ENCODE results near the gene RPS24. TPM values are rescaled to one million over a fixed set of nuclear protein-coding genes. Genes with fewer than 3 reads are reported as not detected.

RPS24 gene
- total and polyA plus RNA-seq, 4 donors: 314 to 1,104 (median 812) TPM

DNA sequence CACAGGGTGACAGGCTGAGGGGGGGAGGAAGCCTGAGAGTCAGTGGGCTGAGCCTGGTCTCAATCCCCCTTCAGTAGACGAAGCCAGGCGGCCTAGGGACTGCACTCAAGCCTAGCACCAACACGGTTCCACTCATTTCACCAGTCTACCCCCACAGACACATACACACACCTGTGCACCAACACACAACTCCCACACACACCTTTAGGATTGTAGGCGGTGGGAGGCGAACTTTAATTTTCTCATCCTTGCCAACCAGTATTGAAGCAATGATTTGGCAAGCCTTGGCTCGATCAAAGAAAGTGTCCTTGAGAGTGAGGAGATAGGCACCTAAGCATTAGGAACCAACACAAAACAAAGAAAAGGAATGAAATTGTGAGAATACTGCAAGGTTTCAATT lies 24.0 kb upstream of the RPS24 start:
- TF ChIP-seq HNF4G (IDR thresholded peaks at IDR 0.05) (no peak), JUND (IDR thresholded peaks at IDR 0.05) (no peak), NR2F2 (IDR thresholded peaks at IDR 0.05) (no peak), CTCF (IDR thresholded peaks at IDR 0.05; ENCODE audit: low read depth, low read length, missing input control) (no peak), ATF3 (IDR thresholded peaks at IDR 0.05) (no peak), YY1 (IDR thresholded peaks at IDR 0.05) (no peak), GABPA (IDR thresholded peaks at IDR 0.05 in 1 of 2, conservative IDR thresholded peaks at IDR 0.05 in 1 of 2) (no peak), FOXA1 (IDR thresholded peaks at IDR 0.05) (no peak), SP1 (IDR thresholded peaks at IDR 0.05) (no peak), MAX (IDR thresholded peaks at IDR 0.05) (no peak), TAF1 (conservative IDR thresholded peaks at IDR 0.05) (no peak), EGR1 (IDR thresholded peaks at IDR 0.05; ENCODE audit: low read depth in 2 of 2) (no peak), RXRA (IDR thresholded peaks at IDR 0.05) (no peak), RAD21 (IDR thresholded peaks at IDR 0.05) (no peak), HNF4A (conservative IDR thresholded peaks at IDR 0.05) (no peak), FOXA2 (IDR thresholded peaks at IDR 0.05) (no peak)
- TF ChIP-seq, protein P1, sequence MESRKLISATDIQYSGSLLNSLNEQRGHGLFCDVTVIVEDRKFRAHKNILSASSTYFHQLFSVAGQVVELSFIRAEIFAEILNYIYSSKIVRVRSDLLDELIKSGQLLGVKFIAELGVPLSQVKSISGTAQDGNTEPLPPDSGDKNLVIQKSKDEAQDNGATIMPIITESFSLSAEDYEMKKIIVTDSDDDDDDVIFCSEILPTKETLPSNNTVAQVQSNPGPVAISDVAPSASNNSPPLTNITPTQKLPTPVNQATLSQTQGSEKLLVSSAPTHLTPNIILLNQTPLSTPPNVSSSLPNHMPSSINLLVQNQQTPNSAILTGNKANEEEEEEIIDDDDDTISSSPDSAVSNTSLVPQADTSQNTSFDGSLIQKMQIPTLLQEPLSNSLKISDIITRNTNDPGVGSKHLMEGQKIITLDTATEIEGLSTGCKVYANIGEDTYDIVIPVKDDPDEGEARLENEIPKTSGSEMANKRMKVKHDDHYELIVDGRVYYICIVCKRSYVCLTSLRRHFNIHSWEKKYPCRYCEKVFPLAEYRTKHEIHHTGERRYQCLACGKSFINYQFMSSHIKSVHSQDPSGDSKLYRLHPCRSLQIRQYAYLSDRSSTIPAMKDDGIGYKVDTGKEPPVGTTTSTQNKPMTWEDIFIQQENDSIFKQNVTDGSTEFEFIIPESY (IDR thresholded peaks at IDR 0.05): no peak
- no peak overlapping the region for H3K27ac ChIP-seq (ENCODE audit: low read depth in 1 of 2, low read length in 2 of 2)
- 94% methylated on average over 6 of the region's 6 CpGs for WGBS

GRCh38 chr10:78010278-78010677 lies 23.4 kb upstream of the RPS24 start:
- Histone ChIP-seq H3K4me1 (ENCODE audit: control insufficient read depth in 4 of 4, insufficient read depth in 4 of 4, low read length in 3 of 4) (no peaks in the 10 kb centered on the region), H3K4me3 (ENCODE audit: low read depth in 1 of 3, low read length in 3 of 3) (no peak overlapping the region), H3K9me3 (ENCODE audit: control insufficient read depth in 4 of 4, low read length in 3 of 4) (no peaks in the 10 kb centered on the region), H3K9ac (ENCODE audit: low read depth in 1 of 2, low read length in 2 of 2) (no peak overlapping the region), H3K27ac (ENCODE audit: low read depth in 1 of 2, low read length in 2 of 2) (no peak overlapping the region), H3K27me3 (ENCODE audit: control insufficient read depth in 4 of 4, insufficient read depth in 4 of 4, low read length in 3 of 4) (no peaks in the 10 kb centered on the region), H3K36me3 (ENCODE audit: control insufficient read depth in 4 of 4, insufficient read depth in 3 of 4, low read depth in 1 of 4, low read length in 3 of 4) (peaks cover 17 to 76% (median 61%) of the 10 kb centered on the region in 4 donors)
- TF ChIP-seq HNF4A (conservative IDR thresholded peaks at IDR 0.05) (no peak), ATF3 (IDR thresholded peaks at IDR 0.05) (no peak), SP1 (IDR thresholded peaks at IDR 0.05) (no peak), HNF4G (IDR thresholded peaks at IDR 0.05) (no peak), TAF1 (conservative IDR thresholded peaks at IDR 0.05) (no peak), YY1 (IDR thresholded peaks at IDR 0.05) (no peak), NR2F2 (IDR thresholded peaks at IDR 0.05) (no peak), GABPA (IDR thresholded peaks at IDR 0.05 in 1 of 2, conservative IDR thresholded peaks at IDR 0.05 in 1 of 2) (no peak), RXRA (IDR thresholded peaks at IDR 0.05) (no peak), FOXA2 (IDR thresholded peaks at IDR 0.05) (no peak), CTCF (IDR thresholded peaks at IDR 0.05; ENCODE audit: low read depth, low read length, missing input control) (no peak), EGR1 (IDR thresholded peaks at IDR 0.05; ENCODE audit: low read depth in 2 of 2) (no peak), JUND (IDR thresholded peaks at IDR 0.05) (no peak), RAD21 (IDR thresholded peaks at IDR 0.05) (no peak), MAX (IDR thresholded peaks at IDR 0.05) (no peak)
- TF ChIP-seq, protein P1 (IDR thresholded peaks at IDR 0.05): no peak
- no peak for DNase-seq (ENCODE audit: low spot score)
- 92% methylated on average over 7 of the region's 7 CpGs for WGBS

More for the DNA sequence above, 24.0 kb upstream of the RPS24 start:
- H3K4me3 ChIP-seq (ENCODE audit: low read depth in 1 of 3, low read length in 3 of 3): no peak overlapping the region
- no peaks in the 10 kb centered on the region for H3K4me1 ChIP-seq (ENCODE audit: control insufficient read depth in 4 of 4, insufficient read depth in 4 of 4, low read length in 3 of 4)
- H3K36me3 ChIP-seq (ENCODE audit: control insufficient read depth in 4 of 4, insufficient read depth in 3 of 4, low read depth in 1 of 4, low read length in 3 of 4): peaks cover 18 to 77% (median 64%) of the 10 kb centered on the region in 4 donors
- H3K9ac ChIP-seq (ENCODE audit: low read depth in 1 of 2, low read length in 2 of 2): no peak overlapping the region
- no peaks in the 10 kb centered on the region for H3K27me3 ChIP-seq (ENCODE audit: control insufficient read depth in 4 of 4, insufficient read depth in 4 of 4, low read length in 3 of 4)
- no peak for DNase-seq (ENCODE audit: low spot score)
- H3K9me3 ChIP-seq (ENCODE audit: control insufficient read depth in 4 of 4, low read length in 3 of 4): no peaks in the 10 kb centered on the region
